Lower leg skin (tissue), 3 donors: ENCODE data around the gene CNOT1.

Experiments used
- POLR2A ChIP-seq, 2 donors: fragments of 450-650 bp; IDR thresholded peaks; one replicate each; pipeline ENCODE4 v1.6.1; 2016 to 2017; ENCODE audit warnings: antibody characterized with exemption in 2 of 2, mild to moderate bottlenecking in 1 of 2, moderate library complexity in 1 of 2
- TF ChIP-seq, protein P1 (sequence below), 3 donors: fragments of 450-650 bp; IDR thresholded peaks; one replicate each; pipeline ENCODE4 v1.5.1; 2016; ENCODE audit warnings: antibody characterized with exemption in 3 of 3, mild to moderate bottlenecking in 3 of 3, moderate library complexity in 2 of 3

DNA sequence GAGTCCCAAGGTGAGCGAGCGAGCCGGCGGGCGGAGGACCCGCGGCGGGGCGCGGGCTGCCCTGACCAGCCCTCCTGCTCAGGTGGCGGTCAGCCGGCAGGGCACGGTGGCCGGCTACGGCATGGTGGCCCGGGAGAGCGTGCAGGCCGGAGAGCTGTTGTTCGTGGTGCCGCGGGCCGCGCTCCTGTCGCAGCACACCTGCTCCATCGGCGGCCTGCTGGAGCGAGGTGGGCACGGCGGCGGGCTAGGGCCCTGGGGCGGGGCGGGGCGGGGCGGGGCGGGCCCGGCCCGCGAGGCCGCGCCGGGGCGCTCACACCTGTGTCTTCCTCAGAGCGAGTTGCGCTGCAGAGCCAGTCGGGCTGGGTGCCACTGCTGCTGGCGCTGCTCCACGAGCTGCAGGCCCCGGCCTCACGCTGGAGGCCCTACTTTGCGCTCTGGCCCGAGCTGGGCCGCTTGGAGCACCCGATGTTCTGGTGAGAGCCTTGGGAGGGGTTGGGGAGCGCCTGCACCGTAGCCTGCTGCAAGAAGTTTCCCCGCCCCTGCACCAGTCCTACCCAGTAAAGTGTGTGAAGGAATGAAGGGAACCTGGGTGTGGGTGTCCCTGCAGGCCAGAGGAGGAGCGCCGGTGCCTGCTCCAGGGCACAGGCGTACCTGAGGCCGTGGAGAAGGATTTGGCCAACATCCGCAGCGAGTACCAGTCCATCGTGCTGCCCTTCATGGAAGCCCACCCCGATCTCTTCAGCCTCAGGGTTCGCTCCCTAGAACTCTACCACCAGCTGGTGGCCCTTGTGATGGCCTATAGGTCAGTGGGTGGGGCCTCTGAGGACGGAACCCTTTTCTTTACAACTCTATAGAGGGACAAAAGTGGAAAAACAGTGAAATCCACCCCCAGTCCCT is 113.5 kb downstream of the CNOT1 start:
- TF ChIP-seq, protein P1, sequence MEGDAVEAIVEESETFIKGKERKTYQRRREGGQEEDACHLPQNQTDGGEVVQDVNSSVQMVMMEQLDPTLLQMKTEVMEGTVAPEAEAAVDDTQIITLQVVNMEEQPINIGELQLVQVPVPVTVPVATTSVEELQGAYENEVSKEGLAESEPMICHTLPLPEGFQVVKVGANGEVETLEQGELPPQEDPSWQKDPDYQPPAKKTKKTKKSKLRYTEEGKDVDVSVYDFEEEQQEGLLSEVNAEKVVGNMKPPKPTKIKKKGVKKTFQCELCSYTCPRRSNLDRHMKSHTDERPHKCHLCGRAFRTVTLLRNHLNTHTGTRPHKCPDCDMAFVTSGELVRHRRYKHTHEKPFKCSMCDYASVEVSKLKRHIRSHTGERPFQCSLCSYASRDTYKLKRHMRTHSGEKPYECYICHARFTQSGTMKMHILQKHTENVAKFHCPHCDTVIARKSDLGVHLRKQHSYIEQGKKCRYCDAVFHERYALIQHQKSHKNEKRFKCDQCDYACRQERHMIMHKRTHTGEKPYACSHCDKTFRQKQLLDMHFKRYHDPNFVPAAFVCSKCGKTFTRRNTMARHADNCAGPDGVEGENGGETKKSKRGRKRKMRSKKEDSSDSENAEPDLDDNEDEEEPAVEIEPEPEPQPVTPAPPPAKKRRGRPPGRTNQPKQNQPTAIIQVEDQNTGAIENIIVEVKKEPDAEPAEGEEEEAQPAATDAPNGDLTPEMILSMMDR (IDR thresholded peaks at IDR 0.05), result no peak
- no peak for TF ChIP-seq POLR2A (IDR thresholded peaks at IDR 0.05)
